ENCODE measurements around the gene CYP4F8.
"Not testable (repeated sequence)": the region's sequence is repeated elsewhere in the genome, so short reads cannot be mapped to it uniquely, and the experiment has no call there.

The CYP4F8 gene

GRCh38 chr19:15607978-15608925, 6.8 kb upstream of the CYP4F8 start:
- not testable (repeated sequence) for ATAC-seq

GRCh38 chr19:15609261-15609660, 5.8 kb upstream of the CYP4F8 start:
- TF ChIP-seq PATZ1 (CRISPR knock-in tag; IDR thresholded peaks at IDR 0.05; ENCODE audit: borderline replicate concordance) = no peak
- TF ChIP-seq BACH2 (CRISPR knock-in tag; IDR thresholded peaks at IDR 0.05; ENCODE audit: borderline replicate concordance) = no peak
- no peak for TF ChIP-seq CREB5 (CRISPR knock-in tag; IDR thresholded peaks at IDR 0.05; ENCODE audit: low read depth)
- no peak for TF ChIP-seq TCF4 (CRISPR knock-in tag; IDR thresholded peaks at IDR 0.05; ENCODE audit: borderline replicate concordance)
- no peak for ATAC-seq

GRCh38 chr19:15612342-15612741, 2.7 kb upstream of the CYP4F8 start:
- ATAC-seq = no peak
- TF ChIP-seq ZFP30 (CRISPR knock-in tag; IDR thresholded peaks at IDR 0.05) = no peak
- TF ChIP-seq RARB (CRISPR knock-in tag; IDR thresholded peaks at IDR 0.05) = no peak
- no peak for TF ChIP-seq ZNF565 (CRISPR knock-in tag; conservative IDR thresholded peaks at IDR 0.05; ENCODE audit: low read depth)
- no peak for TF ChIP-seq CSDC2 (CRISPR knock-in tag; IDR thresholded peaks at IDR 0.05)
- no peak for TF ChIP-seq TOX (CRISPR knock-in tag; IDR thresholded peaks at IDR 0.05; ENCODE audit: borderline replicate concordance)
- TF ChIP-seq POU6F1 (CRISPR knock-in tag; IDR thresholded peaks at IDR 0.05; ENCODE audit: borderline replicate concordance, low read depth) = no peak
- no peak for TF ChIP-seq ESRRG (CRISPR knock-in tag; IDR thresholded peaks at IDR 0.05)

GRCh38 chr19:15613338-15613737, 1.7 kb upstream of the CYP4F8 start:
- no peak for ATAC-seq
- TF ChIP-seq BACH2 (CRISPR knock-in tag; IDR thresholded peaks at IDR 0.05; ENCODE audit: borderline replicate concordance) (no peak), ESRRG (CRISPR knock-in tag; IDR thresholded peaks at IDR 0.05) (no peak), OSR1 (CRISPR knock-in tag; IDR thresholded peaks at IDR 0.05) (no peak), ZFP3 (CRISPR knock-in tag; IDR thresholded peaks at IDR 0.05) (no peak), ARNTL (CRISPR knock-in tag; IDR thresholded peaks at IDR 0.05; ENCODE audit: borderline replicate concordance, low read depth) (no peak), TSHZ2 (CRISPR knock-in tag; IDR thresholded peaks at IDR 0.05) (no peak), POU6F1 (CRISPR knock-in tag; IDR thresholded peaks at IDR 0.05; ENCODE audit: borderline replicate concordance, low read depth) (no peak), ZC3H10 (CRISPR knock-in tag; IDR thresholded peaks at IDR 0.05) (no peak), ZNF70 (CRISPR knock-in tag; IDR thresholded peaks at IDR 0.05) (no peak), ISL1 (CRISPR knock-in tag; IDR thresholded peaks at IDR 0.05) (no peak), TOX (CRISPR knock-in tag; IDR thresholded peaks at IDR 0.05; ENCODE audit: borderline replicate concordance) (no peak), TCF4 (CRISPR knock-in tag; IDR thresholded peaks at IDR 0.05; ENCODE audit: borderline replicate concordance) (no peak), RARB (CRISPR knock-in tag; IDR thresholded peaks at IDR 0.05) (no peak), GLIS3 (CRISPR knock-in tag; IDR thresholded peaks at IDR 0.05) (no peak), CREB5 (CRISPR knock-in tag; IDR thresholded peaks at IDR 0.05; ENCODE audit: low read depth) (no peak), CSRNP3 (CRISPR knock-in tag; IDR thresholded peaks at IDR 0.05) (no peak)

Data from SK-N-SH treated with all-trans-retinoic acid at 6 μM for 48 hours (cell line).